Neural progenitor cell (in vitro differentiated cells): ENCODE results near the gene PCARE.

Experiments
- EZH2phosphoT487 ChIP-seq: fragments of 200-600 bp; sonication (generic); IDR thresholded peaks from 2 replicates; pipeline ENCODE4 v1.6.1; 2017; ENCODE audit warnings: antibody characterized with exemption
- TF ChIP-seq, protein P1 (sequence below): fragments of 200-600 bp; sonication (generic); IDR thresholded peaks from 2 replicates; pipeline ENCODE4 v1.5.1; 2017; ENCODE audit warnings: antibody characterized with exemption, mild to moderate bottlenecking

DNA sequence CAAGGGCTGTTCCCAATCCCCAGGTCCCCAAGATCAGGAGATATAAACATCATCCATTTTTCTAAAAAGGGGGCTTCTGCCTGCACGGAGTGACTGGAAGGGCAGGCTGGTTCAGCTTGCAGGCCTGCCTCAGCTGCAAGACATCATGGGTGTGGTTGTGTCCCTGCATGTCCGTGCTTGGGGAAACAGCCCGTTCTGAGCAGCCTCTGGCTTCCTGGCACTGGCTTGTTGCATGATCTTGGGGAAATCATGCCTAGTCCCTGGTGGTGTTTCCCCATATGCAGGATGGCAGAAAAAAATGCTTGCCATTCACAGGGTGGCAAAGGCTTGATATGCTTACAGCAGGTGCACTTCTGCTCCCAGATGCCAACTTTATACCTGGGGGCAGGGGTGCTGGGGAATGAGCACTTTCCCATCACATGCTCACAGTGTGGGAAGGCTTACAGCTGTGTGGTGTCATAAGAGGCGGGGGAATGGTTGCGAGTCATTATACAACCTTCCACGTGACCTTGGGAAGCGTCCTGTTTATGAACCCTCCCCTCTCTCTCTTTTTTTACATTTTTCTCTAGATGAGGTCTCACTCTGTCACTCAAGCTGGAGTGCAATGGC is 7.2 kb downstream of the PCARE start:
- TF ChIP-seq, protein P1, sequence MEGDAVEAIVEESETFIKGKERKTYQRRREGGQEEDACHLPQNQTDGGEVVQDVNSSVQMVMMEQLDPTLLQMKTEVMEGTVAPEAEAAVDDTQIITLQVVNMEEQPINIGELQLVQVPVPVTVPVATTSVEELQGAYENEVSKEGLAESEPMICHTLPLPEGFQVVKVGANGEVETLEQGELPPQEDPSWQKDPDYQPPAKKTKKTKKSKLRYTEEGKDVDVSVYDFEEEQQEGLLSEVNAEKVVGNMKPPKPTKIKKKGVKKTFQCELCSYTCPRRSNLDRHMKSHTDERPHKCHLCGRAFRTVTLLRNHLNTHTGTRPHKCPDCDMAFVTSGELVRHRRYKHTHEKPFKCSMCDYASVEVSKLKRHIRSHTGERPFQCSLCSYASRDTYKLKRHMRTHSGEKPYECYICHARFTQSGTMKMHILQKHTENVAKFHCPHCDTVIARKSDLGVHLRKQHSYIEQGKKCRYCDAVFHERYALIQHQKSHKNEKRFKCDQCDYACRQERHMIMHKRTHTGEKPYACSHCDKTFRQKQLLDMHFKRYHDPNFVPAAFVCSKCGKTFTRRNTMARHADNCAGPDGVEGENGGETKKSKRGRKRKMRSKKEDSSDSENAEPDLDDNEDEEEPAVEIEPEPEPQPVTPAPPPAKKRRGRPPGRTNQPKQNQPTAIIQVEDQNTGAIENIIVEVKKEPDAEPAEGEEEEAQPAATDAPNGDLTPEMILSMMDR = no peak
- TF ChIP-seq EZH2phosphoT487 = no peak
